ENCODE data around the gene NEU1. TPM values are rescaled to one million over a fixed set of nuclear protein-coding genes. Genes with fewer than 3 reads are reported as not detected.

NEU1 gene
- total RNA-seq, 1 donor from 2014 or later, result 21.6 TPM

DNA sequence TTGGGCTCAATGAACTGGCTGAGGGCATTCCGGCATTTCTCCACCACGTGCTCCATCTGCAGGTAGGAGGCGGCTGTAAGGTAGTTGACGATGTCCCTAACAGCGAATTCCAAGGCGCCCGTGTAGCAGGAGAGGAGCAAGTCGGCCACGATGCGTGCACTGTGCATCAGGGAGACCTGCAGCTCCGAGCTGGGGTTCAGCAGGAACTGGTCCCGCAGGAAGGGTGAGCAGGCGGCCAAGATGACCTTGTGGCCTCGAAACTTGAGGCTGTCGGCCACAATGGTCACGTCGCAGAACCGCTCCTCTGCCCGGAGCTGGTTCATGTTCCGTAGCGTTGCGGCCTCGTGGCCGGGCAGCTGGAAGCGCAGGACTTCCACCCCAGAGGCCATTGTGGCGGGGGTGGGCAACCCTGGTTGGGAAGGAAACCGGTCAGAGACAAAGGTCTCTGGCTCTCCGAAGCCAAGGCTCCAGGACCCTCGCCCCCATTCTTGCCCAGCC, 38.3 kb upstream of the NEU1 start:
- Histone ChIP-seq H3K4me3 (peak overlapping the region; percentile 79 to 88), H3K4me1 (peaks cover 6 to 7% of the 10 kb centered on the region in 2 donors), H3K27ac (peak overlapping the region; percentile 77), H3K27me3 (no peaks in the 10 kb centered on the region), H3K9me3 (no peaks in the 10 kb centered on the region), H3K36me3 (no peaks in the 10 kb centered on the region)
- no peak for DNase-seq (ENCODE audit: low spot score in 2 of 2)
- intact Hi-C loops (cut with DNase I), result loop anchor here (5.0 kb wide), 1 partner anchor 1371 kb away; the partner anchor contains the start of genes RPS18 and VPS52
- TF ChIP-seq, protein P1, sequence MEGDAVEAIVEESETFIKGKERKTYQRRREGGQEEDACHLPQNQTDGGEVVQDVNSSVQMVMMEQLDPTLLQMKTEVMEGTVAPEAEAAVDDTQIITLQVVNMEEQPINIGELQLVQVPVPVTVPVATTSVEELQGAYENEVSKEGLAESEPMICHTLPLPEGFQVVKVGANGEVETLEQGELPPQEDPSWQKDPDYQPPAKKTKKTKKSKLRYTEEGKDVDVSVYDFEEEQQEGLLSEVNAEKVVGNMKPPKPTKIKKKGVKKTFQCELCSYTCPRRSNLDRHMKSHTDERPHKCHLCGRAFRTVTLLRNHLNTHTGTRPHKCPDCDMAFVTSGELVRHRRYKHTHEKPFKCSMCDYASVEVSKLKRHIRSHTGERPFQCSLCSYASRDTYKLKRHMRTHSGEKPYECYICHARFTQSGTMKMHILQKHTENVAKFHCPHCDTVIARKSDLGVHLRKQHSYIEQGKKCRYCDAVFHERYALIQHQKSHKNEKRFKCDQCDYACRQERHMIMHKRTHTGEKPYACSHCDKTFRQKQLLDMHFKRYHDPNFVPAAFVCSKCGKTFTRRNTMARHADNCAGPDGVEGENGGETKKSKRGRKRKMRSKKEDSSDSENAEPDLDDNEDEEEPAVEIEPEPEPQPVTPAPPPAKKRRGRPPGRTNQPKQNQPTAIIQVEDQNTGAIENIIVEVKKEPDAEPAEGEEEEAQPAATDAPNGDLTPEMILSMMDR (IDR thresholded peaks at IDR 0.05), result no peak

DNA sequence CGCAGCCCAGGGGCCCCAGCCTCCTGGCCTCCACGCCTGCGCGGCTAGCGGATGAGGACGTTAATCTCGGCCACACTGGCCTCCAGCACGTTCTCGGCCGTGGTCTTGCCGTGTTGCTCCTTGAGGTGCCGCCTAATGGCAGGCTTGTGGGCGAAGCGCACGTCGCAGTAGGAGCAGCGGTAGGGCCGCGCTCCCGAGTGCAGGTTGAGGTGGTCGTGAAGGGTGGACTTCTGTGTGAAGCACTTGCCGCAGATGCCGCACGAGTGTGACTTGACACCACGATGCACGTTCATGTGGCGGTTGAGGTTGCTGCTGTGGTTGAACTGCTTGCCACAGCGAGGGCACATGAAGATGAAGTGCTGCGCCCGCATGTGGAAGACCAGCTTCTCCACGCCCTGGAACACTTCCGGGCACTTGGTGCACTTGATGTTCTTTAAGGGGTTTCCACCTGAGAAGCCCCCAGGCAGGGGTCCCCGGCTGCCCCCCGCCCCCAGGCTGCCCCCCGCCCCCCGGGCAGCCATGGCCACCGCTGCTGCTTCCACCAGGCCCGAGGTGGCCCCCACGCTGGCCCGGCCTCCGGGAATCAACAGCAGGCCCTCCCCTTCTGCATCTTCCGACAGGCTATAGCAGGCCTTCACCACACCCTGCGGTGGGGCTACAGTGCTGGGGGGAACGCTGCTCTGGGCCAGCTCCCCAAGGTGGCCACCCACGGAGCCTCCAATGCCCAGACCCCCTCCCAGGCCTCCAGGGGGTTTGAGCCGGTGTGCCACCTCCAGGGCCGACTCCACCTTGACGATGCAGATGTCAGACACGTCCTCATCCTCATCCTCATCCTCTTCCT, 37.5 kb upstream of the NEU1 start:
- Histone ChIP-seq H3K9me3 (no peaks in the 10 kb centered on the region), H3K27me3 (no peaks in the 10 kb centered on the region), H3K4me1 (peaks cover 6 to 7% of the 10 kb centered on the region in 2 donors), H3K36me3 (no peaks in the 10 kb centered on the region), H3K4me3 (no peak overlapping the region), H3K27ac (peak overlapping the region in 1 of 2 donors; percentile 77)
- no peak for DNase-seq (ENCODE audit: low spot score in 2 of 2)
- TF ChIP-seq, protein P1 (IDR thresholded peaks at IDR 0.05), result no peak
- intact Hi-C loops (cut with DNase I), result loop anchor here (5.0 kb wide), 1 partner anchor 1372 kb away; the partner anchor contains the start of genes RPS18 and VPS52

DNA sequence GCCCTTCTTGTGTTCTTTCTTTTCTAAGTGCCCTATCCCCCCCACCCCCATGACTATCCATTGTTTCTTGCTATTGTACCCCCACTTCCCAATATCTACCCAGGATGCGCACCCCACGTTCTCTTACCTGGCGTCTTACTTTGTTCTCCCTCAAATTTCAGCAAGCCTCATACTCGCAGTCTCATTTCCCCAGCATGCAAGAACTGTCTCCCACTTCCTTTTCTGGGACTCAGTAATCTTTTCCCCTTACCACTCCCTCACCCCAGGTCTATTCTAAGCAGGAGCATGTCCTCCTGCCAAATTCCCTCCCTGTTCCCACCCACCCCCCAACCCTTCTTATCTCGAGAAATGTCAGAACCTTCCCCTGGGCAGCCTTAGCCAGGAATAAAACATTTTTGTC, 36.6 kb upstream of the NEU1 start:
- TF ChIP-seq, protein P1 (IDR thresholded peaks at IDR 0.05), result no peak
- DNase-seq (ENCODE audit: low spot score in 2 of 2), result no peak
- Histone ChIP-seq H3K9me3 (no peaks in the 10 kb centered on the region), H3K4me1 (peaks cover 6 to 7% of the 10 kb centered on the region in 2 donors), H3K4me3 (no peak overlapping the region), H3K27me3 (no peaks in the 10 kb centered on the region), H3K36me3 (peaks cover 0 to under 1% of the 10 kb centered on the region in 2 donors), H3K27ac (no peak overlapping the region)
- intact Hi-C loops (cut with DNase I), result no loop called here

DNA sequence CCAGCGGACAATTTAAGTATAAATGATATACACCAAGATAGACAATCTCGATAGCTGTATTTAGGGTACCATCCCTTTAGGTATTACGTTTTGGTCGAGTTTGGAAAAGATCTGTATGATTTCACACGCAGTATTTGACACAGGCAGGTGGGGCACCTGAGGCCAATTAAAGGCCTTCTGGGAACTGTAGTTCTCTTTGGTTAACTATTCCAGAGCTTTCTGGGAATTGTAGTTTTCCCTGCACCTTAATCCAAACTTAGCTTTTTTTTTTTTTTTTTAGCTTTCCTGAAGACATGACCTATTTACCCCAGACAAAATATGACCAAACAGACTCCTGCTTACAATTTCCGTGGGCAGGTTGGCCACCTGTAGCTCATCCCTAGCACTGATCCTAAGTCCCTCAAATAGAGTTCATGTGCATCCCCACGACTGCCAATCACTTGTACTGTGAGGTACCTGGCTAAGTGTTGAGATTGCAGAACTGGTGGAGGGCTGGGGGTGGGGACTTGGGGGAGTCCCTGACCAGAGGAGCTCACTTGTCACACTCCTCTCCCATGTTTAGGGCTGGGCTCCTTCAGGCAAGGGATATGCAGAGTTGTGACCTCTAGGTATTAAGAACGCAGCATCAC, 35.9 kb upstream of the NEU1 start:
- TF ChIP-seq, protein P1 (IDR thresholded peaks at IDR 0.05), result peak in 1 of 3 experiments; percentile 13

DNA sequence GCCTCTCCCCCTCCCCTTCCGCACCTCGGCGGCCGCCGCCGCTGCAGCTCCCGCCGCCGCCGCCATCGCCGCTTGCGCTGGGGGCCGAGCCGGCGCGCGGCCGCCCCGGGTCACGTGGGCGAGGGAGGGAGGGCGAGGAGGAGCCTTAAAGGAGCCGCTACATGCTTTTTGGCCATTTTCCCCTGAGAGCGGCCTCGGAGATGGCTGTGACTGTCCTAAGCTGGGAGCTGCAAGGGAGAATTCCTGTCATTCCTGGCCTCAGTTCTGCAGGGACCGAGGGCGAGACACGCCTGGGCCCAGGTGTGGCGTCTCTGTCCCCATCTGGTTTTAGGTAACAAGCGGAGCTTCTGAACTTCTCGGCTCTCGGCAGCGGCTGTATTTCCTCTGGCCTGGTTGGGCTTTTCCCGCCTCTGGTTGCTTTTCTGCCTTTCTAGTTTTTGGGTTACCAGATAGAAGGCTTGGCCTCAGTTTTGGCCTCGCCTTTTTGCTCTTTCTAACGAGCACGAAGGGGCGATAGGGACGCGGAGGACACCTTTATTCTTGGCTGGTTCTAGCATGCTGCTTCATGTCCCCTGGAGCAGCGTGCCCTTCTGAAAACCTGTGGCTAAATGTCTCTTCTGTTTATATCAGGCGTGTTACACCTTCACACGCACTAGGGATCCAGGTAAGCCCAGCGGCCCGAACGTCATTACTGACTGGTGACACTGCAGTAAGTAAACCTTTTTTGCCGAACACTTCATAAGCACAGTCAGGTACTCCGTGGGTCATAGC, 35.2 kb upstream of the NEU1 start, which contains the start of gene EHMT2:
EHMT2 (minus strand) TSS at position 87 of the 771 bp plus-strand sequence; CDS start at position 66, 21 bp downstream.
- TF ChIP-seq, protein P1 (IDR thresholded peaks at IDR 0.05), result peak in 1 of 3 experiments; percentile 46
- DNase-seq (ENCODE audit: low spot score in 2 of 2), result peak; percentile 54 to 89
- Histone ChIP-seq H3K27ac (peak within 1 kb of the TSS; percentile 75 to 79), H3K27me3 (no peaks in the 10 kb centered on the region), H3K9me3 (no peaks in the 10 kb centered on the region), H3K4me3 (peak within 1 kb of the TSS; percentile 94 to 99), H3K4me1 (peaks cover 4 to 5% of the 10 kb centered on the region in 2 donors), H3K36me3 (peaks cover 3 to 10% of the 10 kb centered on the region in 2 donors)
- intact Hi-C loops (cut with DNase I), result loop anchor here (1.0 to 2.0 kb wide), 2 partner anchors 35 to 62 kb away; partner anchors contain the start of genes NEU1 and SKIC2

More for the DNA sequence above, 35.9 kb upstream of the NEU1 start:
- Histone ChIP-seq H3K27me3 (no peaks in the 10 kb centered on the region), H3K4me1 (peaks cover 6 to 7% of the 10 kb centered on the region in 2 donors), H3K4me3 (peak overlapping the region; percentile 94 to 99), H3K27ac (peak overlapping the region; percentile 75 to 77), H3K36me3 (peaks cover 3% of the 10 kb centered on the region in 2 donors), H3K9me3 (no peaks in the 10 kb centered on the region)
- no peak for DNase-seq (ENCODE audit: low spot score in 2 of 2)
- intact Hi-C loops (cut with DNase I), result loop anchor here (1.0 kb wide), 1 partner anchor 61 kb away; the partner anchor contains the start of gene SKIC2

All from ascending aorta (tissue), 2 donors.